ENCODE results near the gene SLC10A6.

SLC10A6 gene

DNA sequence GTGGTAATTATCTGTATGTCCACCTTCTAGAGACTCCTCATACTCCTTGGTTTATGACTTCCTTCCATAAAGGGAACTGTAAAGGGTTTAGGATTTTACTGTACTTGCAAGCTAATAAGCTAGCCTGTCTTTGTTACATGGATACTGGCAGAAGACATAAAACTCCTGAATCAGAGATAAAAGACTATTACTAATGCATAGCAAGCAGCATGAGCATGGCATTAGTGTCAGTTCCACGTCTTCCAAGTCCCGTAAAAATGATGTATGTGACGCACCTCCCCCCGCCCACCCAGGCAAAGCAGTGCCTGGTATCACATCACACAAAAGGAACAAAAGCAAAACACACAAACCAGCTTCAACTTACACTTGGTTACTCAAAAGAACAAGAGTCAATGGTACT lies 71.0 kb downstream of the SLC10A6 start:
- in situ Hi-C loops (cut with MboI; ENCODE audit: low pct_unique_long_range_greater_than_20kb, low sequenced_read_pairs, unreplicated experiment): no loop called here
- no peak for DNase-seq (ENCODE audit: low spot score)
- TF ChIP-seq, protein P1, sequence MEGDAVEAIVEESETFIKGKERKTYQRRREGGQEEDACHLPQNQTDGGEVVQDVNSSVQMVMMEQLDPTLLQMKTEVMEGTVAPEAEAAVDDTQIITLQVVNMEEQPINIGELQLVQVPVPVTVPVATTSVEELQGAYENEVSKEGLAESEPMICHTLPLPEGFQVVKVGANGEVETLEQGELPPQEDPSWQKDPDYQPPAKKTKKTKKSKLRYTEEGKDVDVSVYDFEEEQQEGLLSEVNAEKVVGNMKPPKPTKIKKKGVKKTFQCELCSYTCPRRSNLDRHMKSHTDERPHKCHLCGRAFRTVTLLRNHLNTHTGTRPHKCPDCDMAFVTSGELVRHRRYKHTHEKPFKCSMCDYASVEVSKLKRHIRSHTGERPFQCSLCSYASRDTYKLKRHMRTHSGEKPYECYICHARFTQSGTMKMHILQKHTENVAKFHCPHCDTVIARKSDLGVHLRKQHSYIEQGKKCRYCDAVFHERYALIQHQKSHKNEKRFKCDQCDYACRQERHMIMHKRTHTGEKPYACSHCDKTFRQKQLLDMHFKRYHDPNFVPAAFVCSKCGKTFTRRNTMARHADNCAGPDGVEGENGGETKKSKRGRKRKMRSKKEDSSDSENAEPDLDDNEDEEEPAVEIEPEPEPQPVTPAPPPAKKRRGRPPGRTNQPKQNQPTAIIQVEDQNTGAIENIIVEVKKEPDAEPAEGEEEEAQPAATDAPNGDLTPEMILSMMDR (IDR thresholded peaks at IDR 0.05; ENCODE audit: extremely low read depth, insufficient read depth, missing control alignments): no peak

GRCh38 chr4:86775061-86775460 lies 74.1 kb downstream of the SLC10A6 start:
- in situ Hi-C loops (cut with MboI; ENCODE audit: low pct_unique_long_range_greater_than_20kb, low sequenced_read_pairs, unreplicated experiment): no loop called here
- TF ChIP-seq, protein P1 (IDR thresholded peaks at IDR 0.05; ENCODE audit: extremely low read depth, insufficient read depth, missing control alignments): no peak
- no peak for DNase-seq (ENCODE audit: low spot score)
